Measurements from ENCODE around the gene CIAO2B. TPM values are rescaled to one million over a fixed set of nuclear protein-coding genes. Genes with fewer than 3 reads are reported as not detected.
"Not testable (repeated sequence)": the region's sequence is repeated elsewhere in the genome, so short reads cannot be mapped to it uniquely, and the experiment has no call there.

The CIAO2B gene
- total and polyA plus RNA-seq, 2 donors (not counting 3 experiments of a cell fraction or from before 2014, with no cell fraction given): 78.7 to 314 TPM

DNA sequence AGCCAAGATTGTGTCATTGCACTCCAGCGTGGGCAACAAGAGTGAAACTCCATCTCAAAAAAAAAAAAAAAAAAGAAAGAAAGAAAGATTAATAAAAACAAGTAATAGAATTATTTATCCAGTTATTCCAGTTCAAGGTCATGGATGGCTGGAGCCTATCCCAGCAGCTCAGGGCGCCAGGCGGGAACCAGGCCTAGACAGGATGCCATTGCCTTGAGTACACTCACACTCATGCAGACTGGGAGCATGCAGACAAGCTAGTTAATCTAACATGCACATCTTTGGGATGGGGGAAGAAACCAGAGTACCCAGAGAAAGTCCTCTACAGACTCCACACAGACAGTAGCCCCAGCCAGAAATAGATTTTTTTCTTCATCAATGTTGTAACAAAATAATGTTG, 36.0 kb downstream of the CIAO2B start:
- intact Hi-C loops (cut with micrococcal nuclease) (loop anchor here (10.0 kb wide), 1 partner anchor 1957 kb away; no protein-coding TSS in a partner anchor), dilution Hi-C loops (cut with MboI; ENCODE audit: extremely low pct_ligation_motif_present, low sequenced_read_pairs) (no loop called here)
- Histone ChIP-seq H3K9me3 (replicated peaks; ENCODE audit: control insufficient read depth, insufficient read depth, low read length) (no peaks in the 10 kb centered on the region), H4K20me1 (replicated peaks; ENCODE audit: control insufficient read depth, extremely low read depth, insufficient read depth, low read length) (no peaks in the 10 kb centered on the region), H3K36me3 (ENCODE audit: control insufficient read depth in 2 of 2, extremely low read depth in 1 of 2, insufficient read depth in 2 of 2, low read length in 2 of 2) (no peaks in the 10 kb centered on the region), H3K27ac (ENCODE audit: insufficient read depth, low read depth, low read length) (no peak overlapping the region), H3K27me3 (ENCODE audit: control insufficient read depth in 2 of 2, insufficient read depth in 2 of 2, low read length in 2 of 2) (no peaks in the 10 kb centered on the region), H3K4me2 (ENCODE audit: insufficient read depth, low read length) (no peak overlapping the region), H3K9ac (replicated peaks; ENCODE audit: extremely low read depth, insufficient read depth, low read length) (no peak overlapping the region), H3K9me1 (replicated peaks; ENCODE audit: control insufficient read depth, extremely low read depth, insufficient read depth, low read length) (no peaks in the 10 kb centered on the region), H3K4me1 (ENCODE audit: control insufficient read depth, extremely low read depth, insufficient read depth, low read length) (peaks cover 8% of the 10 kb centered on the region), H2AFZ (ENCODE audit: low read depth, low read length) (no peak overlapping the region), H3K79me2 (ENCODE audit: control insufficient read depth, insufficient read depth, low read length) (no peaks in the 10 kb centered on the region), H3K4me3 (replicated peaks in 1 of 3; ENCODE audit: insufficient read depth in 1 of 3, low read depth in 1 of 3, low read length in 3 of 3) (no peak overlapping the region)
- BruUV-seq (replicated peaks): no TSS peak
- DNase-seq (ENCODE audit: low read depth, low spot score): no peak
- FAIRE-seq: no peak
- no peak for TF ChIP-seq FOS (IDR thresholded peaks at IDR 0.05; ENCODE audit: borderline replicate concordance, insufficient read depth, low read length)
- TF ChIP-seq GATA2 (IDR thresholded peaks at IDR 0.05; ENCODE audit: insufficient read depth, insufficient read length, low read depth, low read length): no peak
- no peak for TF ChIP-seq EZH2 (IDR thresholded peaks at IDR 0.05; ENCODE audit: borderline replicate concordance, low read depth, low read length, severe bottlenecking)
- TF ChIP-seq MYC (IDR thresholded peaks at IDR 0.05; ENCODE audit: low read depth, low read length): no peak
- no peak for TF ChIP-seq POLR2AphosphoS5 (IDR thresholded peaks at IDR 0.05; ENCODE audit: insufficient read depth, low read depth, low read length)
- TF ChIP-seq, protein P1, sequence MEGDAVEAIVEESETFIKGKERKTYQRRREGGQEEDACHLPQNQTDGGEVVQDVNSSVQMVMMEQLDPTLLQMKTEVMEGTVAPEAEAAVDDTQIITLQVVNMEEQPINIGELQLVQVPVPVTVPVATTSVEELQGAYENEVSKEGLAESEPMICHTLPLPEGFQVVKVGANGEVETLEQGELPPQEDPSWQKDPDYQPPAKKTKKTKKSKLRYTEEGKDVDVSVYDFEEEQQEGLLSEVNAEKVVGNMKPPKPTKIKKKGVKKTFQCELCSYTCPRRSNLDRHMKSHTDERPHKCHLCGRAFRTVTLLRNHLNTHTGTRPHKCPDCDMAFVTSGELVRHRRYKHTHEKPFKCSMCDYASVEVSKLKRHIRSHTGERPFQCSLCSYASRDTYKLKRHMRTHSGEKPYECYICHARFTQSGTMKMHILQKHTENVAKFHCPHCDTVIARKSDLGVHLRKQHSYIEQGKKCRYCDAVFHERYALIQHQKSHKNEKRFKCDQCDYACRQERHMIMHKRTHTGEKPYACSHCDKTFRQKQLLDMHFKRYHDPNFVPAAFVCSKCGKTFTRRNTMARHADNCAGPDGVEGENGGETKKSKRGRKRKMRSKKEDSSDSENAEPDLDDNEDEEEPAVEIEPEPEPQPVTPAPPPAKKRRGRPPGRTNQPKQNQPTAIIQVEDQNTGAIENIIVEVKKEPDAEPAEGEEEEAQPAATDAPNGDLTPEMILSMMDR (IDR thresholded peaks at IDR 0.05; ENCODE audit: extremely low read depth in 1 of 2, insufficient read depth in 1 of 2, low read depth in 1 of 2, low read length in 2 of 2): no peak
- TF ChIP-seq, protein P2, sequence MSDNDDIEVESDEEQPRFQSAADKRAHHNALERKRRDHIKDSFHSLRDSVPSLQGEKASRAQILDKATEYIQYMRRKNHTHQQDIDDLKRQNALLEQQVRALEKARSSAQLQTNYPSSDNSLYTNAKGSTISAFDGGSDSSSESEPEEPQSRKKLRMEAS (IDR thresholded peaks at IDR 0.05; ENCODE audit: insufficient read depth, insufficient read length): no peak
- TF ChIP-seq JUN (IDR thresholded peaks at IDR 0.05; ENCODE audit: borderline replicate concordance, insufficient read depth, insufficient read length, low read depth): no peak
- TF ChIP-seq POLR2A (IDR thresholded peaks at IDR 0.05; ENCODE audit: low read depth, low read length): no peak
- ChIA-PET POLR2A (no interaction called here), CTCF (interaction anchor here (0.9 to 2.1 kb wide), 3 partner anchors 12 to 257 kb away, joined by 3 to 11 read pairs (median 4); no protein-coding TSS in a partner anchor)

DNA sequence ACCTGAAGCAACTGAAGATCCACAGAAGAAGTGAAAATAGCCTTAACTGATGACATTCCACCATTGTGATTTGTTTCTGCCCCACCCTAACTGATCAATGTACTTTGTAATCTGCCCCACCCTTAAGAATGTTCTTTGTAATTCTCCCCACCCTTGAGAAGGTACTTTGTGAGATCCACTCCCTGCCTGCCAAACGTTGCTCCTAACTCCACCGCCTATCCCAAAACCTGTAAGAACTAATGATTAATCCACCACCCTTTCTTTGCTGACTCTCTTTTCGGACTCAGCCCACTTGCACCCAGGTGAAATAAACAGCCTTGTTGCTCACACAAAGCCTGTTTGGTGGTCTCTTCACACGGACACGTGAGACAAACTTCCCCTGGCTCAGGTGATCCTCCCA, 37.5 kb downstream of the CIAO2B start:
- FAIRE-seq; H3K9me3 ChIP-seq (replicated peaks; ENCODE audit: control insufficient read depth, insufficient read depth, low read length); H3K4me2 ChIP-seq (ENCODE audit: insufficient read depth, low read length); H3K9me1 ChIP-seq (replicated peaks; ENCODE audit: control insufficient read depth, extremely low read depth, insufficient read depth, low read length); DNase-seq (ENCODE audit: low read depth, low spot score); H4K20me1 ChIP-seq (replicated peaks; ENCODE audit: control insufficient read depth, extremely low read depth, insufficient read depth, low read length); H3K27ac ChIP-seq (ENCODE audit: insufficient read depth, low read depth, low read length); POLR2A ChIA-PET; H3K79me2 ChIP-seq (ENCODE audit: control insufficient read depth, insufficient read depth, low read length); H3K4me3 ChIP-seq (replicated peaks in 1 of 3; ENCODE audit: insufficient read depth in 1 of 3, low read depth in 1 of 3, low read length in 3 of 3); BruUV-seq (replicated peaks); H3K9ac ChIP-seq (replicated peaks; ENCODE audit: extremely low read depth, insufficient read depth, low read length); H3K4me1 ChIP-seq (ENCODE audit: control insufficient read depth, extremely low read depth, insufficient read depth, low read length); H3K27me3 ChIP-seq (ENCODE audit: control insufficient read depth in 2 of 2, insufficient read depth in 2 of 2, low read length in 2 of 2); H2AFZ ChIP-seq (ENCODE audit: low read depth, low read length); H3K36me3 ChIP-seq (ENCODE audit: control insufficient read depth in 2 of 2, extremely low read depth in 1 of 2, insufficient read depth in 2 of 2, low read length in 2 of 2); dilution Hi-C loops (cut with MboI; ENCODE audit: extremely low pct_ligation_motif_present, low sequenced_read_pairs): not testable (repeated sequence)
- CTCF ChIA-PET: interaction anchor here (1.4 to 5.2 kb wide), 8 partner anchors 15 to 259 kb away, joined by 6 to 72 read pairs (median 18); partner anchors contain the start of genes CDH16, CES3, PDP2 and RRAD
- intact Hi-C loops (cut with micrococcal nuclease): loop anchor here (10.0 kb wide), 1 partner anchor 1958 kb away; no protein-coding TSS in a partner anchor
